Epithelial cell of proximal tubule (primary cell): ENCODE measurements around the gene MRPS27. TPM values are rescaled to one million over a fixed set of nuclear protein-coding genes. Genes with fewer than 3 reads are reported as not detected.
A peak's percentile ranks its signal among the peaks of the same experiment; 100 is the strongest.
"Not testable (repeated sequence)": the region's sequence is repeated elsewhere in the genome, so short reads cannot be mapped to it uniquely, and the experiment has no call there.

Source experiments
- DNase-seq: peaks from one replicate; pipeline ENCODE4 v3.0.0-alpha.2; 2011; ENCODE audit warnings: low read depth
- H3K4me3 ChIP-seq: 2 replicates; pipeline ENCODE4 v1.5.1; 2011; ENCODE audit warnings: low read depth, mild to moderate bottlenecking, low read length
- CTCF ChIP-seq: conservative IDR thresholded peaks from 2 replicates; pipeline ENCODE4 v1.5.1; 2012; ENCODE audit warnings: low read depth, mild to moderate bottlenecking, low read length
- total RNA-seq: library from RNA; depleted of rRNA; stranded (reverse); fragments of >200 nt; gene quantifications from 2 replicates; pipeline ENCODE4 v1.2.3, GENCODE V29; 2015

Gene MRPS27
- total RNA-seq, 1 donor from 2014 or later = 54.4 TPM

- H3K4me3 ChIP-seq = no peak overlapping the region
- DNase-seq = peak; percentile 87
- no peak for TF ChIP-seq CTCF
Measured at GRCh38 chr5:72328172-72328571, 8.1 kb upstream of the MRPS27 start.

GRCh38 chr5:72326306-72326649 lies 6.2 kb upstream of the MRPS27 start:
- DNase-seq = no peak
- no peak for TF ChIP-seq CTCF

GRCh38 chr5:72325566-72326305 lies 5.7 kb upstream of the MRPS27 start:
- TF ChIP-seq CTCF = no peak
- no peak overlapping the region for H3K4me3 ChIP-seq
- DNase-seq = no peak

More at GRCh38 chr5:72326306-72326649, 6.2 kb upstream of the MRPS27 start:
- no peak overlapping the region for H3K4me3 ChIP-seq

- no peak for DNase-seq
Measured at GRCh38 chr5:72324189-72324825, 4.3 kb upstream of the MRPS27 start.

GRCh38 chr5:72319435-72319975 lies 535 bp downstream of the MRPS27 start:
- H3K4me3 ChIP-seq = peak overlapping the region; percentile 91
- not testable (repeated sequence) for DNase-seq

More at GRCh38 chr5:72324189-72324825, 4.3 kb upstream of the MRPS27 start:
- H3K4me3 ChIP-seq = no peak overlapping the region
- no peak for TF ChIP-seq CTCF

- no peak for DNase-seq
- H3K4me3 ChIP-seq = no peak overlapping the region
- peak; percentile 39 for TF ChIP-seq CTCF
Measured at GRCh38 chr5:72314571-72315172, 5.4 kb downstream of the MRPS27 start.

- TF ChIP-seq CTCF = no peak
Measured at GRCh38 chr5:72313141-72313540, 6.9 kb downstream of the MRPS27 start.

More at GRCh38 chr5:72313141-72313540, 6.9 kb downstream of the MRPS27 start:
- DNase-seq = no peak
- no peak overlapping the region for H3K4me3 ChIP-seq
